BLaER1 (cell line): Measurements from ENCODE around the gene RBPJL.
"Not testable (repeated sequence)": the region's sequence is repeated elsewhere in the genome, so short reads cannot be mapped to it uniquely, and the experiment has no call there.

Experiments used
- H3K27ac ChIP-seq: shearing (Covaris generic); formaldehyde crosslinking; 2 replicates; pipeline ENCODE4 v1.8.1; 2022
- H3K27me3 ChIP-seq: shearing (Covaris generic); formaldehyde crosslinking; 2 replicates; pipeline ENCODE4 v1.8.1; 2022
- H3K36me3 ChIP-seq: shearing (Covaris generic); formaldehyde crosslinking; 2 replicates; pipeline ENCODE4 v1.8.1; 2022
- H3K4me1 ChIP-seq: shearing (Covaris generic); formaldehyde crosslinking; 2 replicates; pipeline ENCODE4 v1.8.1; 2022
- H3K4me2 ChIP-seq: shearing (Covaris generic); formaldehyde crosslinking; 2 replicates; pipeline ENCODE4 v1.8.1; 2022
- H3K4me3 ChIP-seq: shearing (Covaris generic); formaldehyde crosslinking; 2 replicates; pipeline ENCODE4 v1.8.1; 2022
- H3K9ac ChIP-seq: shearing (Covaris generic); formaldehyde crosslinking; 2 replicates; pipeline ENCODE4 v1.8.1; 2022
- H3K9me3 ChIP-seq: shearing (Covaris generic); formaldehyde crosslinking; 2 replicates; pipeline ENCODE4 v1.8.1; 2022
- H4K20me1 ChIP-seq: shearing (Covaris generic); formaldehyde crosslinking; 2 replicates; pipeline ENCODE4 v1.8.1; 2022
- Cebpa-rat ChIP-seq: shearing (Covaris generic); IDR thresholded peaks from 2 replicates; pipeline ENCODE4 v1.8.1; 2022

The RBPJL gene

GRCh38 chr20:45346851-45347250 lies 40.2 kb downstream of the RBPJL start:
- Histone ChIP-seq H3K9ac (peak overlapping the region; percentile 69; the same call in 1 of the 2 replicates), H4K20me1 (no peaks in the 10 kb centered on the region), H3K9me3 (no peaks in the 10 kb centered on the region), H3K4me3 (no peak overlapping the region; the same call in 1 of the 2 replicates), H3K27ac (0 out of 2 replicates have a peak overlapping the region, but pooled peaks have one; percentile 22), H3K27me3 (peaks cover 23% of the 10 kb centered on the region), H3K4me1 (peaks cover 51% of the 10 kb centered on the region), H3K36me3 (no peaks in the 10 kb centered on the region), H3K4me2 (peak overlapping the region; percentile 99)
- no peak for TF ChIP-seq Cebpa-rat

GRCh38 chr20:45347297-45347935 lies 40.8 kb downstream of the RBPJL start:
- Histone ChIP-seq H3K27ac (peak overlapping the region; percentile 35; the same call in 1 of the 2 replicates), H3K9me3 (no peaks in the 10 kb centered on the region), H3K27me3 (peaks cover 23% of the 10 kb centered on the region), H3K36me3 (no peaks in the 10 kb centered on the region), H3K4me1 (peaks cover 47% of the 10 kb centered on the region), H3K4me3 (peak overlapping the region; percentile 67), H3K4me2 (peak overlapping the region; percentile 99), H4K20me1 (no peaks in the 10 kb centered on the region), H3K9ac (peak overlapping the region; percentile 69)
- TF ChIP-seq Cebpa-rat, result no peak

GRCh38 chr20:45347936-45348778 lies 41.5 kb downstream of the RBPJL start, which contains the start of gene SDC4:
Gene SDC4, minus strand, starts transcription at chr20:45348424. Its CDS starts 40 bp downstream, at chr20:45348384.
- H3K9ac ChIP-seq, result peak within 1 kb of the TSS; percentile 69
- no peaks in the 10 kb centered on the region for H4K20me1 ChIP-seq
- peaks cover 23% of the 10 kb centered on the region for H3K27me3 ChIP-seq
- peak within 1 kb of the TSS; percentile 35; the same call in 1 of the 2 replicates for H3K27ac ChIP-seq
- H3K36me3 ChIP-seq, result no peaks in the 10 kb centered on the region
- TF ChIP-seq Cebpa-rat, result no peak
- H3K4me2 ChIP-seq, result peak within 1 kb of the TSS; percentile 99
- no peaks in the 10 kb centered on the region for H3K9me3 ChIP-seq
- H3K4me1 ChIP-seq, result peaks cover 47% of the 10 kb centered on the region
- peak within 1 kb of the TSS; percentile 67 for H3K4me3 ChIP-seq

DNA sequence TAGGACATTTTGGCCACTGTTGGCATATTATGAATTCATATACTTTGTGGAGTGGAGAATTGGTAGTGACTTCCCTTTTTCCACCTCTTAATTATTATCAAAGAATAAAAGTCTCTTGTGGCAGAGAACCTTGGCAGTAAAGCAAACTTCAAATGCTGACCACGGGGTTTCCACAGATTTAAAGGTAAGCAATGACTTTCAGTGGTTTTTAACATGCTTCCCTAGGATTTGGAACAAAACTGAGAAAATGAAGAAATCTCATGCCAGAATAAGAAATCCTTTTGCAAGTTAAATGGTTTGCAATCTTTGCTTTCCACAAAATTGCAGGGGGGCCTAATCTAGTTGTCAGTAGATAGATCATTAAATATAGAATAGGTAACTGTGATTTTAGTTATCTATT lies 43.6 kb downstream of the RBPJL start:
- H3K4me2 ChIP-seq, result no peak overlapping the region
- no peaks in the 10 kb centered on the region for H3K36me3 ChIP-seq
- H3K4me1 ChIP-seq, result peaks cover 33% of the 10 kb centered on the region
- H3K9ac ChIP-seq, result no peak overlapping the region
- no peaks in the 10 kb centered on the region for H4K20me1 ChIP-seq
- no peaks in the 10 kb centered on the region for H3K9me3 ChIP-seq
- H3K27me3 ChIP-seq, result peaks cover 21% of the 10 kb centered on the region
- no peak overlapping the region for H3K27ac ChIP-seq
- no peak for TF ChIP-seq Cebpa-rat
- H3K4me3 ChIP-seq, result no peak overlapping the region

GRCh38 chr20:45350795-45351194 lies 44.2 kb downstream of the RBPJL start:
- H3K4me2 ChIP-seq, H3K9ac ChIP-seq, H3K36me3 ChIP-seq, H4K20me1 ChIP-seq, H3K9me3 ChIP-seq, H3K4me3 ChIP-seq, H3K27ac ChIP-seq: not testable (repeated sequence)
- Histone ChIP-seq H3K27me3 (peaks cover 17% of the 10 kb centered on the region; the same call in 1 of the 2 replicates), H3K4me1 (peaks cover 27% of the 10 kb centered on the region)

DNA sequence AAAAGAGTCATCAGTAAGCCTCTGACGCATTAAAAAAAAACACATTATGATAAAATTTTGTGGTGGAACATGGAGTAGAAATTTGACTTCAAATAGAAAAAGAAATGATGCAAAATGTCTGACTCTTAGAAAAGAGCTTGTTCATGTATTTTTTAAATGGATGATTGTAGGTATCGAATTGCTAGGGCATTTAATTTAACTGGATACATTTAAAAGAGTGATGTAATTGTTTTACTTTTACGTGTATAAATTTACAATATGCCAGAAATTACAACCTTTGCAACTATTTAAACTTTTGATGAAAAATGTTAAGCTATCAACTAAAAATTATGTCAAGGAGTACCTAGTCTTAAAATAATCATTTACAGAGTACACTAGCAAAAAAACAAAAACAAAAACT lies 46.1 kb downstream of the RBPJL start:
- Histone ChIP-seq H3K27me3 (0 out of 2 replicates have a peak, but pooled peaks cover 1% of the 10 kb centered on the region), H3K9me3 (no peaks in the 10 kb centered on the region), H3K27ac (no peak overlapping the region), H4K20me1 (no peaks in the 10 kb centered on the region), H3K36me3 (no peaks in the 10 kb centered on the region), H3K4me1 (peaks cover 8% of the 10 kb centered on the region), H3K4me2 (no peak overlapping the region), H3K4me3 (no peak overlapping the region), H3K9ac (no peak overlapping the region)
- no peak for TF ChIP-seq Cebpa-rat

GRCh38 chr20:45353746-45354145 lies 47.1 kb downstream of the RBPJL start:
- H3K4me1 ChIP-seq, result peaks cover 8% of the 10 kb centered on the region; the same call in 1 of the 2 replicates
- no peaks in the 10 kb centered on the region for H3K36me3 ChIP-seq
- no peak for TF ChIP-seq Cebpa-rat
- H3K27me3 ChIP-seq, result no peaks in the 10 kb centered on the region
- no peaks in the 10 kb centered on the region for H4K20me1 ChIP-seq
- no peak overlapping the region for H3K9ac ChIP-seq
- H3K4me2 ChIP-seq, result no peak overlapping the region
- no peaks in the 10 kb centered on the region for H3K9me3 ChIP-seq
- no peak overlapping the region for H3K4me3 ChIP-seq
- H3K27ac ChIP-seq, result no peak overlapping the region

DNA sequence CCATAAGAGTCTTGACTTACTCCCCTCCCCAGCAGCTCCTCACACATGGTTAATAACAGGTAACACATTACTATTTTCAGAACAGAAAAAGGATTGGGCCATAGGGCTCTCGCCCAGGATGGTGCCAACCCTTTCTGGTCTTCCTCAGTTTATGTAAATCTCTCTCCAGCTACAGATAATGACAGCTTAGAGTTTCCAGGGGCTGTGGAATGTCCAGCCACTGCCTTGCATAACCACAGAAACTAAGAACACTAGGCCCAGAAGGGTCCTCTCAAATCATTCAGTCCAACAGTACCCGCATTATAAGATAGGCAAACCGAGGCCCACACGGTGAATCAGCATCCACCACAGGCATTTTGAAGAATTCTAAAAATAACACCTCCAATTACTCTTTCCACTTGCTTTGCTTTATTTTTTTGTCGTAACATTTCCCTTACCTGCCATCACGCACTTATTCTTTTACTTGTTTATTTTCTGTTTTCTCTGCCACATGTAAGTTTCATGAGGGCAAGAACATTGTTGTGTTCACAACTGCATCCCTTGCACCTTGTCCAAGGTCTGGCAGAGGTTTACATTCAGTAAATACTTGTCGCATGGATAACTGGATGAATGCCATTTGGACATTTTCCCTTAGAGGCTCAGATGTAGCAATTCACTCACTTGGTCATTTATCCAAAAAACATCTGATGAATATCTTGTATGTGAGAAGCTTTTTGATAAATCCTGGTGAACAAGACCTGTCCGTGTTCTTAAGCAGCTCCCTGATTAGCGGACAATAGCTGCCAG lies 48.0 kb downstream of the RBPJL start:
- H3K4me2 ChIP-seq, result no peak overlapping the region
- no peaks in the 10 kb centered on the region for H3K27me3 ChIP-seq
- H3K27ac ChIP-seq, result no peak overlapping the region
- peaks cover 8% of the 10 kb centered on the region; the same call in 1 of the 2 replicates for H3K4me1 ChIP-seq
- no peaks in the 10 kb centered on the region for H4K20me1 ChIP-seq
- H3K9ac ChIP-seq, result no peak overlapping the region
- TF ChIP-seq Cebpa-rat, result no peak
- no peaks in the 10 kb centered on the region for H3K36me3 ChIP-seq
- H3K9me3 ChIP-seq, result no peaks in the 10 kb centered on the region
- H3K4me3 ChIP-seq, result no peak overlapping the region

DNA sequence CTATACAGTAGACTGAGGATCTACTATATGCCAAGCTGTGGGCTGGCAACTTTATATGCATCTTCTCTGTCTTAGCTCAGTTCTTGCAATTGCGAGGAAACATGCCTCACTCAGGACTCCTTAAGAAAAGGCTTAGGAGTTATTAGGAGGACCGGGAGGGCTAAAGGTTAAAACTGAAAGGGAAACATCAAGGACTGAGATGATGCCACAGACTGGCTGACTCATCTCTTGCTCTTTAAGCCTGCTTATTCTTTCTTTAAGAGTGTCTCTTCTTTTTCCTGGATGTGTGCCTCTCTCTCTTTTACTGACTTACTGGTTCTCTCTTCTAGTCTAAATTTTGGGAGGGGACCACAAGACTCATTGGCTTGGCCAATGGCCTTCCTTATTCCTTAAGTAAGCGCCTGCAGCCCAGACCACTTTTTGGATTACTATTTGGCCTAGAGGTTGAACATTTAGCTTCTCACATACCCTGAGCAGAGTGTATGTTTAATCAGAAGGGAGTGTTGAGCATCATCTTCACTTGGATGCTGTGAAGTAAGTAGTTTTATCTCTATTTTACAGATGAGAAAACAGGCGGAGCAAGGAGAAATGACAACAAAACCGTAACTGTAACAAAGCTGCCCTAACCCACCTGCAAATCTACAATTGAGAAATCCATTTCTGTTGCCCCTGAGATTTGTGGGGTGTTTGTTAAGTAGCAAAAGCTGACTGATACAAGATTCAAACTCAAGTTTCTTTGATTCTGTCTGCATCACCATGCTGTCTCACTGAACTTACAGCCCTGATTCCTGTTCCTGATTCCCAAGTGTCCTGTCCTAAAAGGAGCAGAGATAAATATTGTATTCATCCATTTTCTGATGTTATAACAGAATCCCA lies 48.8 kb downstream of the RBPJL start:
- Histone ChIP-seq H3K4me2 (no peak overlapping the region), H3K4me3 (no peak overlapping the region), H4K20me1 (no peaks in the 10 kb centered on the region), H3K9ac (no peak overlapping the region), H3K27ac (no peak overlapping the region), H3K4me1 (peaks cover 9% of the 10 kb centered on the region; the same call in 1 of the 2 replicates), H3K27me3 (no peaks in the 10 kb centered on the region), H3K36me3 (no peaks in the 10 kb centered on the region), H3K9me3 (no peaks in the 10 kb centered on the region)
- no peak for TF ChIP-seq Cebpa-rat
